D721Med (cell line): ENCODE data around the gene ALG1.
"Not testable (repeated sequence)": the region's sequence is repeated elsewhere in the genome, so short reads cannot be mapped to it uniquely, and the experiment has no call there.

ENCODE experiments used
- DNase-seq: peaks from one replicate; pipeline ENCODE4 v3.0.0; 2011; ENCODE audit warnings: low spot score; ENCODE audit not compliant: insufficient read length
- FAIRE-seq: peaks from 2 replicates; lab custom pipeline; 2011; peaks lifted over from hg19 to GRCh38; lab: Jason Lieb, UNC
- CTCF ChIP-seq: IDR thresholded peaks from 2 replicates; pipeline ENCODE4 v1.5.1; 2012; ENCODE audit warnings: mild to moderate bottlenecking, control low read depth; ENCODE audit not compliant: insufficient read depth; ENCODE audit errors: missing control alignments

ALG1 gene

GRCh38 chr16:5035909-5036227 is 35.8 kb upstream of the ALG1 start:
- DNase-seq (no peak), FAIRE-seq (no peak)
- TF ChIP-seq CTCF = no peak

GRCh38 chr16:5036228-5037156 is 35.2 kb upstream of the ALG1 start:
- TF ChIP-seq CTCF = no peak
- DNase-seq = no peak
- no peak for FAIRE-seq

GRCh38 chr16:5040451-5040850 is 31.2 kb upstream of the ALG1 start:
- TF ChIP-seq CTCF = no peak
- no peak for DNase-seq
- no peak for FAIRE-seq

GRCh38 chr16:5041600-5042133 is 30.0 kb upstream of the ALG1 start:
- no peak for DNase-seq
- no peak for TF ChIP-seq CTCF
- no peak for FAIRE-seq

GRCh38 chr16:5042574-5043171 is 29.0 kb upstream of the ALG1 start:
- FAIRE-seq (no peak), DNase-seq (no peak)
- no peak for TF ChIP-seq CTCF

- DNase-seq (no peak), FAIRE-seq (no peak)
- no peak for TF ChIP-seq CTCF
Observed at GRCh38 chr16:5044011-5044540, 27.6 kb upstream of the ALG1 start.

GRCh38 chr16:5044581-5044980 is 27.1 kb upstream of the ALG1 start:
- not testable (repeated sequence) for DNase-seq, FAIRE-seq
